GM12892 (cell line): ENCODE measurements around the gene TMIGD2. TPM values are rescaled to one million over a fixed set of nuclear protein-coding genes. Genes with fewer than 3 reads are reported as not detected.
"Not testable (repeated sequence)": the region's sequence is repeated elsewhere in the genome, so short reads cannot be mapped to it uniquely, and the experiment has no call there.

Experiments
- DNase-seq: peaks from one replicate; pipeline ENCODE4 v3.0.0; 2011; ENCODE audit not compliant: insufficient read length
- FAIRE-seq: peaks from 2 replicates; lab custom pipeline; 2011; peaks lifted over from hg19 to GRCh38; lab: Jason Lieb, UNC
- POLR2A ChIP-seq: IDR thresholded peaks from 2 replicates; pipeline ENCODE4 v1.6.1; 2011; ENCODE audit warnings: low read depth, low read length, control low read depth
- POLR2AphosphoS5 ChIP-seq: IDR thresholded peaks from 2 replicates; pipeline ENCODE4 v1.6.1; 2011; ENCODE audit warnings: low read depth, low read length, control low read depth
- TAF1 ChIP-seq: IDR thresholded peaks from 2 replicates; pipeline ENCODE4 v1.6.1; 2011; ENCODE audit warnings: low read depth, mild to moderate bottlenecking, control low read depth, low read length, borderline replicate concordance
- polyA plus RNA-seq: library from polyadenylated mRNA; unstranded; fragments of >200 nt; gene quantifications from one replicate; pipeline ENCODE4 v1.2.1, GENCODE V29; 2012; ENCODE audit warnings: missing spikeins, inconsistent platforms; ENCODE audit not compliant: missing spikeins

Gene TMIGD2
- polyA plus RNA-seq, result not detected

- DNase-seq (no peak), FAIRE-seq (no peak)
- TF ChIP-seq POLR2A, result no peak
- TF ChIP-seq TAF1, result no peak
- no peak for TF ChIP-seq POLR2AphosphoS5
Observed at GRCh38 chr19:4302243-4302640, at the start of gene TMIGD2. TMIGD2 (minus strand) TSS chr19:4302389; CDS start chr19:4302385, 4 bp downstream.

DNA sequence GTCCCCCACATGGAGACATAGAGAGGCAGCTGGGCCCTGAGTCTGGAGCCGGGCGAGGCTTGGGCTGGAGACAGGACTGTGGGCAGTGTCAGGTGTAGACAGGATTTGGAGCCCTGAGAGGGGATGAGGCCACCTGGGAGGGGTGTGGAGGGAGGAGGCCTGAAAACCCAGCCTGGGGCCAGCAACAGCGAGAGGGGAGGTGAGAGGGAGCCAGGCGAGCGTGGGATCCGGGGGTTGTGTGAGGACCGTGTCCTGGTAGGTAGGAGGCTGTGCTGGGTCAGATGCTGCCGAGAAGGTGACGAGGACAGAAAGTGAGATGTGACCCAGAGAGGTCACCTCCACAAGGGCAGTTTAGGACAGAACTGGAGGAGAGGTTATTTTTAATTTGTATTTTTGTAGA lies 48.5 kb upstream of the TMIGD2 start:
- TF ChIP-seq POLR2A (no peak), POLR2AphosphoS5 (no peak), TAF1 (no peak)
- DNase-seq (no peak), FAIRE-seq (no peak)

- no peak for TF ChIP-seq POLR2AphosphoS5
- no peak for TF ChIP-seq TAF1
- TF ChIP-seq POLR2A, result no peak
- no peak for FAIRE-seq
Observed at GRCh38 chr19:4350111-4350510, 47.9 kb upstream of the TMIGD2 start.

DNA sequence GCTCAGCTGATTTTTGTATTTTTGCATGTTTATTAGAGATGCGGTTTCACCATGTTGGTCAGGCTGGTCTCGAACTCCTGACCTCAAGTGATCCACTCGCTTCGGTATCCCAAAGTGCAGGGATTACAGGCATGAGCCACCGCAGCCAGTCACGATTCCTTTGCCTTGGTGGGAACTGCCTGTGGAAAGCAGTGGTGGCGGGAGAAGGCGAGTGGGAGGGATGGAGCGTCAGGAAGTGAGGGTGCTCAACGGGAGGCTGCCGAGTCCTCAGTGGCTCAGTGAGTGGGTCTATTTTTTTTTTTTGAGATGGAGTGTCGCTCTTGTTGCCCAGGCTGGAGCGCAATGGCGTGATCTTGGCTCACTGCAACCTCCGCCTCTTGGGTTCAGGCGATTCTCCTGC lies 47.0 kb upstream of the TMIGD2 start:
- DNase-seq, FAIRE-seq: not testable (repeated sequence)

More at GRCh38 chr19:4350111-4350510, 47.9 kb upstream of the TMIGD2 start:
- no peak for DNase-seq

GRCh38 chr19:4347521-4347920 lies 45.3 kb upstream of the TMIGD2 start:
- TF ChIP-seq TAF1 (no peak), POLR2AphosphoS5 (no peak), POLR2A (no peak)
- FAIRE-seq, result no peak
- DNase-seq, result no peak

DNA sequence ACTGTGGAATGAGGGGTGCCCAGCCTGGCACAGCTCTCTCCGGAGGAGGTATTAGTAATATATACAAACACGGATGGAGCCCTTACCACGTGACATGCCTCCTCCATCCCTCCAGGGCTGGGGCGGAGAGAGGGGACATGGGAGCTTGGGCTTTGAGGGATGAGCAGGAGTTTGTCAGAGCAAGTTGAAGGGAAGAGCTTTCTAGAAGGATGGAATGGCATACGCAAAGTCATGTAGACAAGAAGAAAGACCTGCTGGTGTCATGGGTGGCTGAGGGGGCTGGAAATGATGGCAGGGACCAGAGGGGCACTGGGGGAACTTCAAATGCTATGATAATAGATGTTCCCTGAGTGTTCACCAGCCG lies 43.8 kb upstream of the TMIGD2 start:
- FAIRE-seq, result no peak

DNA sequence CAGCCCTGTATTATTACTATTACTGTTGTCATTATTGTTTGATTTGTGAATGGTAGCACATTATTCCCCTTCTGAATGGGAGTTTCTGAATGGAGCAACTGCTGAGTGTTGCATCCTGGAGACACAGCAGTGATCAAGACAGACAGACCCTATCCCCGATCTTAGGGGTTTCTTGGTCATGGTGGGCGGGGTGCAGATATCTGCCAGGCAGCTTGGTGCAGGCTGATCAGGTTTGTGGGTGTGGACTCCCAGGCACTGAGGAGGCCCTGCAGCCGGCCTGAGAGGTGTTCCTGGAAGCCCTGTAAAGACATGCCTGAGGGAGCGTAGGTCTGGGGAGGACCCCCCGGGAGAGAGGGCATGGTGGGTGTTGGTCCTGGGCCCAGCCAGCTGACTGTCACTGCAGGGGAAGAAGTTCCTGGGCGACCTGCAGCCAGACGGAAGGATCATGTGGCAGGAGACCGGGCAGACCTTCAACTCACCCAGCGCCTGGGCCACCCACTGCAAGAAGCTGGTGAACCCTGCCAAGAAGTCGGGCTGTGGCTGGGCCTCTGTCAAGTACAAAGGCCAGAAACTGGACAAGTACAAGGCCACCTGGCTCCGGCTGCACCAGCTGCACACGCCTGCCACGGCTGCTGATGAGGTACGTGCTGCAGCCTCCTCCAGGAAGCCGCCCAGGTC lies 43.3 kb upstream of the TMIGD2 start:
- TF ChIP-seq POLR2AphosphoS5, result no peak
- TF ChIP-seq POLR2A, result no peak
- TF ChIP-seq TAF1, result no peak
- FAIRE-seq (no peak), DNase-seq (no peak)

More for the DNA sequence above, 43.8 kb upstream of the TMIGD2 start:
- DNase-seq, result no peak
- TF ChIP-seq POLR2AphosphoS5 (no peak), POLR2A (no peak), TAF1 (no peak)

- no peak for FAIRE-seq
- TF ChIP-seq POLR2A (no peak), TAF1 (no peak), POLR2AphosphoS5 (no peak)
- DNase-seq, result peak; percentile 81
Observed at GRCh38 chr19:4343370-4344307, 41.5 kb upstream of the TMIGD2 start, which contains the start of gene MPND. MPND (plus strand) TSS chr19:4343562; CDS start chr19:4343594, 32 bp downstream.

- DNase-seq (peak; percentile 90), FAIRE-seq (peak; percentile 96)
- no peak; the same call in 1 of the 2 replicates for TF ChIP-seq TAF1
- TF ChIP-seq POLR2A, result peak; percentile 88
- peak; percentile 87 for TF ChIP-seq POLR2AphosphoS5
Observed at GRCh38 chr19:4342615-4343369, 40.6 kb upstream of the TMIGD2 start.

GRCh38 chr19:4342314-4342614 lies 40.1 kb upstream of the TMIGD2 start:
- DNase-seq (no peak), FAIRE-seq (peak; percentile 9)
- TF ChIP-seq TAF1, result 0 out of 2 replicates have a peak, but pooled peaks have one; percentile 18
- TF ChIP-seq POLR2AphosphoS5, result no peak
- TF ChIP-seq POLR2A, result no peak

GRCh38 chr19:4338441-4339355 lies 36.5 kb upstream of the TMIGD2 start, which contains the start of gene STAP2:
STAP2 (minus strand) TSS chr19:4338827; CDS start chr19:4338753, 74 bp downstream.
- FAIRE-seq, result no peak
- TF ChIP-seq POLR2A (no peak; the same call in 1 of the 2 replicates), POLR2AphosphoS5 (no peak)
- DNase-seq, result no peak
